Heart left ventricle (tissue), 13 donors: ENCODE results near the gene TC2N.

ENCODE experiments used
- POLR2A ChIP-seq, 2 donors: fragments of 450-650 bp; IDR thresholded peaks; one replicate each; pipeline ENCODE4 v1.6.1; 2017; ENCODE audit warnings: antibody characterized with exemption in 2 of 2, mild to moderate bottlenecking in 2 of 2, moderate library complexity in 2 of 2
- TF ChIP-seq, protein P1 (sequence below), 12 donors: fragments of 200-600 bp; sonication (generic) in 4 of 12; IDR thresholded peaks; one replicate each; pipeline versions ENCODE4 v1.5.0 to v1.8.0; 2018 to 2022; ENCODE audit warnings: antibody characterized with exemption in 12 of 12, mild to moderate bottlenecking in 5 of 12
- donor health status: ischemic (EF 13 %, LVEDD 7.1; RV severe dilation, severe dysfunction).
- donor health status: DM: no; HTN: yes; CAD: no.
- donor health status: DM: no; HTN: no; CAD: no.
- donor health status: ischemic (EF 25% LVEDD 6.9; RV normal size, moderate dysfunction).
- donor health status: ischemic (EF 25% LVEDD 5.7; RV mildly dilated, moderate dysfunction).
- donor health status: ischemic (EF 35%, LVEDD 5.7; RV mildly dilated, moderate dysfunction).
- donor health status: nonischemic (EF 11% LVEDD 7.7; RV severe dilation, severe dysfunction).
- donor health status: DM: yes; HTN: yes; CAD: no.
- donor health status: PGD.
- donor health status: ischemic (EF 29% LVEDD 5.4; RV normal size, mild dysfunction).
- donor health status: nonischemic (EF 23%, LVEDD 6.1; RV moderate dilation, normal function).

DNA sequence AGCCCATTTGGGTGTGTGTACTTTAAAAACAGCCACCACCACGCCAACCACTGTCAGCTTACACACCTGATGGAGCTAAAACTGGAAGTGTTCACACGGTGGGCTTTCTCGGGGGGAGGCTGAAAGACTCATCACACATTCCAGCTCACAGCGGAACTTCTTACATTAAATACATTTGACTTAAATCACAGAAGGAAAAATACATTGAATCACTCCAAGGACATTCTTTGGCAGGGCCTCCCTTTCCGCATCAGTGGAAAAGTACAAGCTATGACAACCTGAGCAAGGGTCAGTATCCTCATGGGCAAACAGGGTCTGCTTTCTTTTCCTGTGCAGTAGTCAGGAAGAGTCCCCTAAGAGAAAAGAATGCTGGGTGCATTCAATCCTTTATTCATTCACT, 31.0 kb upstream of the TC2N start:
- TF ChIP-seq, protein P1, sequence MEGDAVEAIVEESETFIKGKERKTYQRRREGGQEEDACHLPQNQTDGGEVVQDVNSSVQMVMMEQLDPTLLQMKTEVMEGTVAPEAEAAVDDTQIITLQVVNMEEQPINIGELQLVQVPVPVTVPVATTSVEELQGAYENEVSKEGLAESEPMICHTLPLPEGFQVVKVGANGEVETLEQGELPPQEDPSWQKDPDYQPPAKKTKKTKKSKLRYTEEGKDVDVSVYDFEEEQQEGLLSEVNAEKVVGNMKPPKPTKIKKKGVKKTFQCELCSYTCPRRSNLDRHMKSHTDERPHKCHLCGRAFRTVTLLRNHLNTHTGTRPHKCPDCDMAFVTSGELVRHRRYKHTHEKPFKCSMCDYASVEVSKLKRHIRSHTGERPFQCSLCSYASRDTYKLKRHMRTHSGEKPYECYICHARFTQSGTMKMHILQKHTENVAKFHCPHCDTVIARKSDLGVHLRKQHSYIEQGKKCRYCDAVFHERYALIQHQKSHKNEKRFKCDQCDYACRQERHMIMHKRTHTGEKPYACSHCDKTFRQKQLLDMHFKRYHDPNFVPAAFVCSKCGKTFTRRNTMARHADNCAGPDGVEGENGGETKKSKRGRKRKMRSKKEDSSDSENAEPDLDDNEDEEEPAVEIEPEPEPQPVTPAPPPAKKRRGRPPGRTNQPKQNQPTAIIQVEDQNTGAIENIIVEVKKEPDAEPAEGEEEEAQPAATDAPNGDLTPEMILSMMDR (IDR thresholded peaks at IDR 0.05), result no peak
- no peak for TF ChIP-seq POLR2A (IDR thresholded peaks at IDR 0.05)
